ENCODE measurements around the gene TACC3. TPM values are rescaled to one million over a fixed set of nuclear protein-coding genes. Genes with fewer than 3 reads are reported as not detected.

TACC3 gene
- total RNA-seq, 1 experiment from 2014 or later = 207 TPM

- TF ChIP-seq AFF4 (CRISPR knock-in tag; IDR thresholded peaks at IDR 0.05; ENCODE audit: borderline replicate concordance) (no peak), ZNF532 (CRISPR knock-in tag; IDR thresholded peaks at IDR 0.05; ENCODE audit: borderline replicate concordance) (no peak), E2F4 (CRISPR knock-in tag; IDR thresholded peaks at IDR 0.05; ENCODE audit: borderline replicate concordance, low read depth) (no peak)
- Mint-ChIP-seq H3K9me3 (no peaks in the 10 kb centered on the region), H3K4me3 (no peak overlapping the region), H3K4me1 (peaks cover 3% of the 10 kb centered on the region; the same call in 1 of the 2 replicates), H3K36me3 (no peaks in the 10 kb centered on the region), H3K27me3 (ENCODE audit: low read depth) (no peaks in the 10 kb centered on the region), H3K27ac (no peak overlapping the region)
- ATAC-seq = no peak
- POLR2A ChIA-PET = no interaction called here
- CTCF ChIA-PET = interaction anchor here (1.1 to 4.7 kb wide), 4 partner anchors 13 to 150 kb away, joined by 3 to 44 read pairs (median 4); no protein-coding TSS in a partner anchor
- no peak for DNase-seq (ENCODE audit: low spot score)
Observed at GRCh38 chr4:1760521-1761071, 39.3 kb downstream of the TACC3 start.

- H3K4me1 Mint-ChIP-seq = peaks cover 4% of the 10 kb centered on the region; the same call in 1 of the 2 replicates
- CTCF ChIA-PET = interaction anchor here (1.8 to 4.7 kb wide), 2 partner anchors 13 to 17 kb away, joined by 6 to 44 read pairs; no protein-coding TSS in a partner anchor
- no peak for TF ChIP-seq E2F4 (CRISPR knock-in tag; IDR thresholded peaks at IDR 0.05; ENCODE audit: borderline replicate concordance, low read depth)
- no peak for TF ChIP-seq ZBTB43 (CRISPR knock-in tag; IDR thresholded peaks at IDR 0.05)
- TF ChIP-seq STAT6 (CRISPR knock-in tag; conservative IDR thresholded peaks at IDR 0.05; ENCODE audit: low read depth) = no peak
- no peak for TF ChIP-seq ZNF281 (CRISPR knock-in tag; IDR thresholded peaks at IDR 0.05)
- TF ChIP-seq GABPB1 (CRISPR knock-in tag; IDR thresholded peaks at IDR 0.05) = no peak
- no peak overlapping the region for H3K27ac Mint-ChIP-seq
- H3K36me3 Mint-ChIP-seq = no peaks in the 10 kb centered on the region
- POLR2A ChIA-PET = interaction anchor here (1.4 kb wide), 1 partner anchor 9 kb away, joined by 3 read pairs; no protein-coding TSS in a partner anchor
- H3K4me3 Mint-ChIP-seq = no peak overlapping the region
- ATAC-seq (no peak), DNase-seq (ENCODE audit: low spot score) (no peak)
- H3K9me3 Mint-ChIP-seq = no peaks in the 10 kb centered on the region
- no peaks in the 10 kb centered on the region for H3K27me3 Mint-ChIP-seq (ENCODE audit: low read depth)
Observed at GRCh38 chr4:1761130-1761689, 39.9 kb downstream of the TACC3 start.

Measured in WTC11 (cell line).